NB4 (cell line): ENCODE measurements around the gene NR2F1-AS1.

Source experiments
- CTCF ChIP-seq: IDR thresholded peaks from one replicate; pipeline ENCODE4 v1.5.1; 2012; ENCODE audit warnings: low read depth, low read length
- MAX ChIP-seq: IDR thresholded peaks from 2 replicates; pipeline ENCODE4 v1.6.1; 2011; ENCODE audit warnings: low read depth, low read length
- MYC ChIP-seq: IDR thresholded peaks from 2 replicates; pipeline ENCODE4 v1.6.1; 2011; ENCODE audit warnings: low read depth, low read length
- POLR2A ChIP-seq: IDR thresholded peaks from 2 replicates; pipeline ENCODE4 v1.6.1; 2011; ENCODE audit warnings: mild to moderate bottlenecking; ENCODE audit not compliant: insufficient read length; ENCODE audit errors: extremely low read depth

GRCh38 chr5:93620487-93621326 is 39.7 kb upstream of the NR2F1-AS1 start:
- TF ChIP-seq CTCF, result no peak
- no peak for TF ChIP-seq POLR2A
- TF ChIP-seq MAX, result no peak; the same call in 1 of the 2 replicates
- TF ChIP-seq MYC, result peak; percentile 22; the same call in 1 of the 2 replicates
